PFSK-1 (cell line): ENCODE data around the gene LGSN.

Experiments used
- FOXP2 ChIP-seq: optimal IDR thresholded peaks from 2 replicates; pipeline ENCODE3; 2011; ENCODE audit warnings: borderline replicate concordance, control low read depth, inconsistent platforms; ENCODE audit not compliant: insufficient read depth; ENCODE audit errors: extremely low read length, extremely low read depth
- POLR2AphosphoS5 ChIP-seq: IDR thresholded peaks from 2 replicates; pipeline ENCODE4 v1.6.1; 2012; ENCODE audit warnings: low read depth, mild to moderate bottlenecking, control low read depth, low read length, moderate library complexity
- SIN3A ChIP-seq: IDR thresholded peaks from 2 replicates; pipeline ENCODE4 v1.6.1; 2012; ENCODE audit warnings: mild to moderate bottlenecking, low read length, moderate library complexity, borderline replicate concordance; ENCODE audit not compliant: insufficient read depth
- TAF1 ChIP-seq: IDR thresholded peaks from 2 replicates; pipeline ENCODE4 v1.6.1; 2012; ENCODE audit warnings: low read length, control low read depth, borderline replicate concordance; ENCODE audit not compliant: insufficient read depth
- TF ChIP-seq, protein P1 (sequence below), 2 experiments: IDR thresholded peaks; 2 replicates each; pipeline versions ENCODE4 v1.6.1 to v1.8.0; 2011 to 2012; ENCODE audit warnings: low read depth in 2 of 2, low read length in 2 of 2, control low read depth in 1 of 2, inconsistent platforms in 1 of 2, mild to moderate bottlenecking in 1 of 2, moderate library complexity in 1 of 2; ENCODE audit not compliant: insufficient read depth in 1 of 2

DNA sequence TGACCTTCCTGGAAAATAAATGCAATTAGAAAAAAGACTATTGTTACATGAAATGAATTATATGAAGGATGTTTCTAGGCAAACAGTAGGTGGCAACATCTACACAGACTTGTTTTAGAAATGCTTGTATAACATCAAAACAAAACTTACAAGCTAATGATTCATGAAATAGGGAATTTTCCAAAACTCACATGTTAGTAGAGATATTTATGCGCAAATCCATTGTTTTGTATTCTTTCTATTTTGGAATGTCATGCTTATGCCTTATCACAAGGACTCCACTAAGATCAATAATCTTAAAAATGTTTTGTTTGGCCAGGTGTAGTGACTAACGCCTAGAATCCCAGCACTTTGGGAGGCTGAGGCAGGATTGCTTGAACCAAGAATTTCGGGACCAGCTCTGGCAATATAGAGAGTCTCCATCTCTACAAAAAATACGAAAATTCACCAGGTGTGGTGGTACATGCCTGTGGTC, 32.3 kb upstream of the LGSN start:
- TF ChIP-seq SIN3A = no peak
- TF ChIP-seq, protein P1, sequence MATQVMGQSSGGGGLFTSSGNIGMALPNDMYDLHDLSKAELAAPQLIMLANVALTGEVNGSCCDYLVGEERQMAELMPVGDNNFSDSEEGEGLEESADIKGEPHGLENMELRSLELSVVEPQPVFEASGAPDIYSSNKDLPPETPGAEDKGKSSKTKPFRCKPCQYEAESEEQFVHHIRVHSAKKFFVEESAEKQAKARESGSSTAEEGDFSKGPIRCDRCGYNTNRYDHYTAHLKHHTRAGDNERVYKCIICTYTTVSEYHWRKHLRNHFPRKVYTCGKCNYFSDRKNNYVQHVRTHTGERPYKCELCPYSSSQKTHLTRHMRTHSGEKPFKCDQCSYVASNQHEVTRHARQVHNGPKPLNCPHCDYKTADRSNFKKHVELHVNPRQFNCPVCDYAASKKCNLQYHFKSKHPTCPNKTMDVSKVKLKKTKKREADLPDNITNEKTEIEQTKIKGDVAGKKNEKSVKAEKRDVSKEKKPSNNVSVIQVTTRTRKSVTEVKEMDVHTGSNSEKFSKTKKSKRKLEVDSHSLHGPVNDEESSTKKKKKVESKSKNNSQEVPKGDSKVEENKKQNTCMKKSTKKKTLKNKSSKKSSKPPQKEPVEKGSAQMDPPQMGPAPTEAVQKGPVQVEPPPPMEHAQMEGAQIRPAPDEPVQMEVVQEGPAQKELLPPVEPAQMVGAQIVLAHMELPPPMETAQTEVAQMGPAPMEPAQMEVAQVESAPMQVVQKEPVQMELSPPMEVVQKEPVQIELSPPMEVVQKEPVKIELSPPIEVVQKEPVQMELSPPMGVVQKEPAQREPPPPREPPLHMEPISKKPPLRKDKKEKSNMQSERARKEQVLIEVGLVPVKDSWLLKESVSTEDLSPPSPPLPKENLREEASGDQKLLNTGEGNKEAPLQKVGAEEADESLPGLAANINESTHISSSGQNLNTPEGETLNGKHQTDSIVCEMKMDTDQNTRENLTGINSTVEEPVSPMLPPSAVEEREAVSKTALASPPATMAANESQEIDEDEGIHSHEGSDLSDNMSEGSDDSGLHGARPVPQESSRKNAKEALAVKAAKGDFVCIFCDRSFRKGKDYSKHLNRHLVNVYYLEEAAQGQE (IDR thresholded peaks at IDR 0.05; ENCODE audit: insufficient read depth in 1 of 2, low read depth in 2 of 2, low read length in 2 of 2) = no peak
- no peak for TF ChIP-seq FOXP2
- TF ChIP-seq POLR2AphosphoS5 = no peak
- TF ChIP-seq TAF1 = no peak
